Amygdala (tissue), 56 donors: ENCODE data around the gene APOC3.
"Not testable (repeated sequence)": the region's sequence is repeated elsewhere in the genome, so short reads cannot be mapped to it uniquely, and the experiment has no call there.

Experiments used
- DNase-seq, 56 donors: peaks; one replicate each; lab custom pipeline; 2025; lab: John Stamatoyannopoulos, UW

The APOC3 gene

GRCh38 chr11:116801662-116802061 lies 28.0 kb upstream of the APOC3 start:
- DNase-seq, result not testable (repeated sequence)

DNA sequence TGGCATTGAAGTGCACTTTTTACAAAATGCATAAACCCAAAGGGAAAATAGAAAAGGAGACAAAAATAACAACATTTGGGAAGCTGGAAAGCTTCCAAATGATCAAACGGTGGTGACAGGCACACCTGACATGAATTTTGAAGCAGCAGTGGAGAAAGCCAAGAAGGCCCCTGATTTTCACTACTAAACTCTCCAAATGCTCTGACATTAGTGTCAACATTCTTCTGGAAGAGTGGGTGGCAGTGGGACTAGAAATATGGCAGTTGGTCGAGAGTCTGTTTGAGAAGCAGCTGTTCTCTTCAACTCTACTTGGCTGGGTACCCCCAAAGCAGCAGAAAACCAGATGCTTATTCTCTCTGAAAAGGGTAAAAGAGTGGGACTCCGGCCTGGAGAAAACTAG lies 25.7 kb upstream of the APOC3 start:
- DNase-seq, result no peak

DNA sequence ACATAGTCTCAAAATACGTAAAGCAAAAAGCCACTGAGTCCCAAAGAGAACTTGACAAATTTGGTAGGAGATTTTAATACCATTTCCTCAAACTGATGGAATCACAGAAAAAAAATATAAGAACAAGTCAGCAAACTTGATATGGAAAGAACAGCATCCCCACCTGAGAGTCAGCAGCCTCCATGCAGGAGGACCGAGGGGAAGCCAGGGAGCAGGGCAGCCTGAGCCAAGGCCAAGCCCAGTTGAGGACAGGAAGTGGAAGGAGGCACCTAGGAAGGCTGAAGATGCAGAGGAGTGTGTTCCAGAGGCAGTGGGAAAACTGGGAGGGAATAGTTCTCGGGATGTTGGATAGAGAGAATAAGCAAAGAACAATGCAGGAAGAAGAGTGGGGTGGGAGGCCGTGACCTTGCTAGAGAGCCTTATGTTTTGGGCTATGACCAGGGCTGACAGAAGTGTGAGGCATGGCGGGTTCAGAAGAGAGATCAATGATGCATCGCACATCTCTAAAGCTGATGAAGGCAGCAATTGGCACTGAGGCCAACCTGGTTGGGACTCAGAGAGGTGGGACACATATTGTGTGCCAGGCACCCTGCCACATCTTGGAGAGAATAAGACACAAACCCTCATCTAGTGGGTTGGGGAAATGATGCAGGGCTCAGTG lies 22.0 kb upstream of the APOC3 start:
- no peak for DNase-seq

DNA sequence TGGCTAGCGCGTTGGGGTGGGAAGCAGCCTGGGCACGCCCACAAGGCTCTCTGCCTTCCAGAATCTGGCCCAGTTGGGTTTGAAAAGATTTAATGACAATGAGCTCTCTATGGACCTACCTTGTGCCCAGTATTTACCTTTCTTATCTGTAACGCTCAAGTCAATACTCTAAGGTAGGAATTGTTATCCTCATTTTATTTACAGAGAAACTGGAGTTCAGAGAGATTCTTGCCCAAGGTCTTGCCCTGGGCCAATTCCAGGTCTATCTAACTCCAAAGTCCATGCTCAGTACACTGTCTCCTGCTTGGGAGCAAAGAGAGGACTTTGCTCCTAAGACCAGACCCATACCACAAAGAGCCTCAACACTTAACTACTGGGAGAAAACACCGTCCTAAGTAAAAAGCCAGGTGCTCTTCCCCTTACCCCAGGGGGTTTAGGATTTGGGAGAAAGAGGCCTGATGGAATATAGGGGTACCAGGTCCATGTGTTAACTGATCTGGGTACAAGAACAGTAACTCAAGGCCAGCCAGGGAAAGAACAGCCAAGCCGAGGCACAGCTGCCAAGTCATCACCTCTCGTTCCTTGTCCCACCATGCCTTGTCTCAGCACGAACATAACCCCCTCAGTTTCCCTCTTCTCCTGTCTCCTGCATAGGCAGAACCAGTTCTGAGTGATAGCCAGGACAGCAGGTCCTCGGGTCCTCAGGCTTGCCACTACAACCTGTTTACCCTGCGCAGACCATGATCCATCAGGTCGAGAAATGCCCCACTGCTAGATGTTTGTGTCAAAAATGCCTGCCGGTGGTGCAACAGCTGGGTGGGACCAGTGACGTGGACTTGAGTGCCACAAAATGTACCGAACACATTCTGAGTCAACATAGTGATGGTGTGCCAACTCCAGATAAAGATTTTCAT lies 21.2 kb upstream of the APOC3 start:
- no peak for DNase-seq

GRCh38 chr11:116811194-116811593 lies 18.5 kb upstream of the APOC3 start:
- no peak for DNase-seq

GRCh38 chr11:116812109-116812508 lies 17.6 kb upstream of the APOC3 start:
- DNase-seq, result no peak

DNA sequence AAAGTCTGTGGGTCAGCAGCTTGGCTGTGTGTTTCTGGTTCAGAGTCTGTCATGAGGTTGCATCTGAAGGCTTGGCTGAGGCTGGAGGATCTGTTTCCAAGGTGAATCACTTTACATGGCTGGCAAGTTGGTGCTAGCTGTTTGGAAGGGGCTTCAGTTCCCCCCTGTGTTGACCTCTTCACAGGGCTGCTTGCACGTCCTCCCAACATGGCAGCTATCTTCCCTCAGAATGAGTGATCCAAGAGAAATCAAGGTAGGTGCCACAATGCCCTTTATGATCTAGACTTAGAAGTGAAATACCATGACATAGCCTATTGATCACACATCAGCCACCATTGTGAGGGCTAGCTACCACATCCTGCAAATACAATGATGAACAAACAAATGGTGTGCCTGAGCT lies 16.5 kb upstream of the APOC3 start:
- no peak for DNase-seq

GRCh38 chr11:116813781-116814471 lies 15.8 kb upstream of the APOC3 start:
- DNase-seq, result no peak

DNA sequence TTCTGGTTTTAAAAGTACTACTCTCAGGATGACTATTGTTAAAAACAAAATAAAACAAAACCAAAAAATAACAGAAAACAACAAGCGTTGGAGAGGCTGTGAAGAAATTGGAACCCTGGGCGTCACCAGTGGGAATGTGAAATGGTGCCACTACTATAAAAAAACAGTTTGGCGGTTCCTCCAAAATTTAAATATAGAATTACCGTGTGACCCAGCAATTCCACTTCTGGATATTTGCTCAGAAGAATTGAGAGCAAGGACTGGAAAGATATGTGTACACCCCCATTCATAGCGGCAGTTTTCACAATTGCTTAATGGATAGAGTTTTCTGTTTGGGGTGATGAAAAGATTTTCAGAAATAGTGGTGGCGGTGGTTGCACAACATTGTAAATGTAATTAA lies 15.2 kb upstream of the APOC3 start:
- DNase-seq, result no peak

- no peak for DNase-seq
Measured at GRCh38 chr11:116819049-116819448, 10.7 kb upstream of the APOC3 start.

GRCh38 chr11:116821050-116821918 lies 8.4 kb upstream of the APOC3 start:
- DNase-seq, result no peak

DNA sequence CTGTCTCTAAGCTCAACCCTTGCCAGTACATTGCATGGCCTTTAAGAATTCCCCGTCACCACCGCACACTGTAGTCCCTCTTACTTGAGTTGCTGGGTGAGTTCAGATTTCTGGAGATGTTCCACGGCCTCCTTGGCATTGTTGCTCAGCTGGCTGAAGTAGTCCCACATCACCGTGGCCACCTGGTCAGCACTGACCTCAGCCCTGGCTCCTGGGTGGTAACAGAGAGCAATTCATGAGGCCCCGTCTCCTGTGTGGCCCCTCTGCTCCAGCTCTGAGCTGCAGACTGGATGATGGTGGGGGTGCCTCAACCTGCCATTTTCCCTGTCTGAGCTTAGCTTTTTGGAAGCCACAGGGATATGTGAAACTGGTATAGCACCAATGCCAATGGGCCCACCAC lies 7.1 kb upstream of the APOC3 start:
- DNase-seq, result no peak

- DNase-seq, result no peak
Measured at GRCh38 chr11:116823031-116823843, 6.5 kb upstream of the APOC3 start, which contains the start of gene APOA4. APOA4 (minus strand) TSS chr11:116823304; CDS start chr11:116823191, 113 bp downstream.

GRCh38 chr11:116825434-116825833 lies 4.3 kb upstream of the APOC3 start:
- no peak for DNase-seq

DNA sequence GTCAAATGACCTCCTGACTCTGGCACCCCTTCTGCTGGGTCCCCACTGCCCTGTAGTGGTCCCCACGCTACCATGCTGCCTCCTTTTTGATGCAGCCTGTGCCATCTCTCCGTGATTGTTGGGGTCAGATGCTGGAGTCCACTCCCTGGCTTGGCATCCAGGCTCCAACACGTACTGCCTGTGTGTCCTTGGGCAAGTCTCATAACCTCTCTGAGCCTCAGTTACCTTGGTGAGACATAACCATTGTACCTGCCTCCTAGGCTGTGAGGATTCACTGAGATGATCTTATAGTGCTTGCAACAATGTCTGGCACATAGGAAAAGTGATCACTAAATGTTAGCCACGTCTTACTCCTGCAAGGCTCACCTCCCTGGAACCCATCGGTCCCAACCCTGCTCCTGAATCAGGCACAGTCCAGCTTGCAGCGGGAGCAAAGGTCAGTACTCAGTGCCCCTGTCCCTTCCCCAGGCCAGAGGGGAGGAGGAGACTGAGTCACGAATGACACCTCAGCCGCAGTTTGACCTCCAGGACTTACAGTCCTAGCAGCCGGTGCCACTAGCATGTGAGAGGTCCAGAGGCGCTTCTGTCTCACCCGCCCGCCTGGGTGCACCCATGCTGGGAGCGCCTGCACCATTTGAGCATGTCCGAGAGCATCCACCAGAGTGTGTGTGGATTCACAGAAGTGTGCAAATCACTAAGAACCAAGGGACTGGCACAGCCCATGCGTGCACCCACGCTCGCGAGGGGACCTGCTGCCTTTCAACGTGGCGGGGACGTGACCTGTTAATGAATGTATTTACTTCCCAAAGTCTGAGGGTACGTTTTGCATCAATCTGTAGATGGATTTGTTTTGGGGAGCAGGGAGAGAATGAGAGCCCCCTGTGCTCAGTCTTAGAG lies 3.6 kb upstream of the APOC3 start:
- DNase-seq, result no peak

GRCh38 chr11:116826751-116827431 lies 2.8 kb upstream of the APOC3 start:
- DNase-seq, result no peak

DNA sequence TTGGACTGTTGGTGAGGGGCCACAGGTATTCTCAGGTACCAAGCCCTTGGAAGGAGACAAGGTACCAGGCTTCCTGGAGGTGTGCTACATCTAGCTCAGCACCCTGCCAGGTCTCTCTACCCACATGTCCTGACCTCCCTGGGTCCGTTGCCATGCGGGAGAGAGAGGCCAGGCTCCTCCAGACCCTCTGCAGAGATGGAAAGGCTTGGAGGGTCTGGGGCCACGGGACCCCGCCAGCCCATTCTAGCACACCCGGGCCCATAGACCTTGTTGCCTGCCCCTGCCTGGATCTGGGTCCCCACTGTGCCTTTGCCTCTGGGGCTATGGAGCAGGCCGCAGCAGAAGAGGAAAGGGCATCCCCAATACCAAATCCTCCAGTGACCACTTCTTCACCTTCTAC lies 2.2 kb upstream of the APOC3 start:
- no peak for DNase-seq
